Measurements from ENCODE around the gene HNRNPAB.

DNA sequence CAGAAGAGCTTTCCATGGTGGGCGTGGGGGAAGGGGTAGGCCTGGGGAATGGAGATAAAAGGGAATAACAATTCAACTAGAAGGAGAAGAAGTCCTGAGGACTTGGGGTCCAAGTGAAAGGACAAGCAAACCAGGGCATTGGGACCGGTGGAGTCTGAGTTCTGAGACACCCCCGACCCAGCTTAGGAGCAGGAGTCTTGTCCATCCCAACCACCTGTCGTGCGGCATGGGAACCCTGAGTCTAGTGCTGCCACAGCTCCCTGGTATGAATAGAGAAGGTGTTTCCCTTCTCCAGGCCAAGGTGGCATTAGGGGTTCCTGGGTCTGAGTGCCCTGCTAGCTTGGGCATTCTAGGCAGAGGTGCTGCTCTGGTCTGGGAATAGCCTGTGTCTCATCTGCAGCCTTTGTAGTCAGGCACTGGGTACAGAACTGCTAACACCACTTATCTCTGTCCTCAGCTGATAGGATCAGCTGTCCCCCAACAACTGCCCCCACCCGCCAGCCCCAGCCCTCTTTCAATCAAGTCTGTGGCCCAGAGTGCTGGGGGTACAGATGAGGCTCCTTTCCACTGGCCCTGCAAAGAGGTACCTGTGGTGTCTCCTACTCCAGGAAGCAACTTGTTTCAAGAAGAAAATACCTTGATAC lies 9.9 kb downstream of the HNRNPAB start:
- TF ChIP-seq, protein P1, sequence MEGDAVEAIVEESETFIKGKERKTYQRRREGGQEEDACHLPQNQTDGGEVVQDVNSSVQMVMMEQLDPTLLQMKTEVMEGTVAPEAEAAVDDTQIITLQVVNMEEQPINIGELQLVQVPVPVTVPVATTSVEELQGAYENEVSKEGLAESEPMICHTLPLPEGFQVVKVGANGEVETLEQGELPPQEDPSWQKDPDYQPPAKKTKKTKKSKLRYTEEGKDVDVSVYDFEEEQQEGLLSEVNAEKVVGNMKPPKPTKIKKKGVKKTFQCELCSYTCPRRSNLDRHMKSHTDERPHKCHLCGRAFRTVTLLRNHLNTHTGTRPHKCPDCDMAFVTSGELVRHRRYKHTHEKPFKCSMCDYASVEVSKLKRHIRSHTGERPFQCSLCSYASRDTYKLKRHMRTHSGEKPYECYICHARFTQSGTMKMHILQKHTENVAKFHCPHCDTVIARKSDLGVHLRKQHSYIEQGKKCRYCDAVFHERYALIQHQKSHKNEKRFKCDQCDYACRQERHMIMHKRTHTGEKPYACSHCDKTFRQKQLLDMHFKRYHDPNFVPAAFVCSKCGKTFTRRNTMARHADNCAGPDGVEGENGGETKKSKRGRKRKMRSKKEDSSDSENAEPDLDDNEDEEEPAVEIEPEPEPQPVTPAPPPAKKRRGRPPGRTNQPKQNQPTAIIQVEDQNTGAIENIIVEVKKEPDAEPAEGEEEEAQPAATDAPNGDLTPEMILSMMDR (IDR thresholded peaks at IDR 0.05) = no peak
- TF ChIP-seq POLR2A (IDR thresholded peaks at IDR 0.05) = no peak
